HAP-1 (cell line): ENCODE data around the gene PNRC2.

Experiments
- DNase-seq, 2 experiments: peaks; one replicate each; pipeline ENCODE4 v3.0.0-alpha.2; 2016 to 2020; ENCODE audit warnings: low spot score in 2 of 2
- H3K27me3 ChIP-seq: fragments of 250-450 bp; sonication (Bioruptor Pico); 2 replicates; pipeline ENCODE4 v1.5.1; 2020; ENCODE audit warnings: low read depth, mild to moderate bottlenecking, moderate library complexity
- H3K36me3 ChIP-seq: fragments of 250-450 bp; sonication (Bioruptor Pico); replicated peaks from 2 replicates; pipeline ENCODE4 v1.5.1; 2020; ENCODE audit warnings: mild to moderate bottlenecking
- H3K4me1 ChIP-seq: fragments of 250-450 bp; sonication (Bioruptor Pico); 2 replicates; pipeline ENCODE4 v1.5.1; 2020; ENCODE audit warnings: mild to moderate bottlenecking
- H3K4me3 ChIP-seq: fragments of 250-450 bp; sonication (Bioruptor Pico); 2 replicates; pipeline ENCODE4 v1.5.1; 2020; ENCODE audit warnings: mild to moderate bottlenecking, moderate library complexity
- H3K9me3 ChIP-seq: fragments of 250-450 bp; sonication (Bioruptor Pico); 2 replicates; pipeline ENCODE4 v1.5.1; 2020; ENCODE audit warnings: mild to moderate bottlenecking, moderate library complexity
- in situ Hi-C: fragments of 300-500 bp; cut with MboI; formaldehyde crosslinking; loops from 3 replicates; pipeline ENCODE4 v1.14.3; 2020; ENCODE audit warnings: low sequenced_read_pairs, inconsistent platforms, mixed read lengths

Gene PNRC2, protein sequence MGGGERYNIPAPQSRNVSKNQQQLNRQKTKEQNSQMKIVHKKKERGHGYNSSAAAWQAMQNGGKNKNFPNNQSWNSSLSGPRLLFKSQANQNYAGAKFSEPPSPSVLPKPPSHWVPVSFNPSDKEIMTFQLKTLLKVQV

GRCh38 chr1:23959461-23960290 is at the start of gene PNRC2:
TSS of gene PNRC2 (plus strand) at chr1:23959828. CDS start at chr1:23961458, 1,630 bp downstream.
- H3K9me3 ChIP-seq: no peaks in the 10 kb centered on the region
- peaks cover 18% of the 10 kb centered on the region for H3K4me1 ChIP-seq
- H3K36me3 ChIP-seq: peaks cover 34% of the 10 kb centered on the region
- no peaks in the 10 kb centered on the region for H3K27me3 ChIP-seq
- in situ Hi-C loops: no loop called here
- peak; percentile 96 to 98 for DNase-seq
- H3K4me3 ChIP-seq: peak within 1 kb of the TSS; percentile 97

GRCh38 chr1:23910144-23910543 is 49.5 kb upstream of the PNRC2 start:
- no peaks in the 10 kb centered on the region for H3K9me3 ChIP-seq
- DNase-seq: no peak
- H3K4me1 ChIP-seq: no peaks in the 10 kb centered on the region
- no peaks in the 10 kb centered on the region for H3K27me3 ChIP-seq
- no peak overlapping the region for H3K4me3 ChIP-seq
- in situ Hi-C loops: no loop called here
- no peaks in the 10 kb centered on the region for H3K36me3 ChIP-seq

- Histone ChIP-seq H3K4me1 (no peaks in the 10 kb centered on the region), H3K27me3 (no peaks in the 10 kb centered on the region), H3K4me3 (no peak overlapping the region), H3K9me3 (no peaks in the 10 kb centered on the region), H3K36me3 (no peaks in the 10 kb centered on the region)
- in situ Hi-C loops: no loop called here
- DNase-seq: no peak
Observed at GRCh38 chr1:23910553-23911246, 48.9 kb upstream of the PNRC2 start.

GRCh38 chr1:23911921-23912320 is 47.7 kb upstream of the PNRC2 start:
- Histone ChIP-seq H3K9me3 (no peaks in the 10 kb centered on the region), H3K4me3 (no peak overlapping the region), H3K4me1 (no peaks in the 10 kb centered on the region), H3K27me3 (no peaks in the 10 kb centered on the region), H3K36me3 (no peaks in the 10 kb centered on the region)
- DNase-seq: no peak
- in situ Hi-C loops: no loop called here

DNA sequence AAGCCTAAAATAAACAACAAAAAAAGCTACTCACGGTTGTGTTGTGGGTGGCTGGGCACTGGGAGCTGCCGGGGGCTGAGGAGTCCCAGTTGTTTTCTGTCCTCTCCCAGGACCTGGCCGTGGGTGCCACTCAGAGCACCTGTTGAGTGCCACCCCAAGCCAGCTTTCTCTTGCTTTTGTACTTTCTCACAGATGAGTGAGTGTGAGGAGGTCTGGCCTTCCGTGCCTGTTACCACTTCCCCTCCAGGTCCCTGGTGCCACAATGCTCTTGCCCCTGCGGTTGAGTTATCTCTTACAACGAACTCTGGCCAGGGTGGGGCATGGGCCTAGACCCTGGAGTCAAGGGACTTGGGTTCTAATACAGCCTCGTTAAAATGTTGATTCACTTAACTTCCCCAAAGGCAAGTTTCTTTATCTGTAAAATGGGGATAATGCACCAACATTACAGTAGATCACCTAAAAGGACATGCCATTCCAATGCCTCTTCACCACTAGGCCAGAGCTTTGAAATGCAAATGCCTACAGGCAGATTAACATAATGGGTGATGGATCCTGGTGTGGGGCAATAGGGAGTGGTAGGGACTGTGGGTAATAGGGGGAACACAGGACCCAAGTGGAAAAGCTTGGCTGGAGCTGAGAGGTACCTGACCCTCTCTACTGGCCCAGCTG is 46.3 kb upstream of the PNRC2 start, which contains the start of gene CNR2:
TSS of gene CNR2 (minus strand) at position 151 of the 669 bp plus-strand sequence. CDS start 37,745 bp downstream, outside the sequence.
- in situ Hi-C loops: no loop called here
- Histone ChIP-seq H3K4me3 (no peak within 1 kb of the TSS), H3K36me3 (no peaks in the 10 kb centered on the region), H3K9me3 (no peaks in the 10 kb centered on the region), H3K27me3 (no peaks in the 10 kb centered on the region), H3K4me1 (no peaks in the 10 kb centered on the region)
- no peak for DNase-seq

- H3K4me1 ChIP-seq: no peaks in the 10 kb centered on the region
- no peak for DNase-seq
- in situ Hi-C loops: no loop called here
- H3K4me3 ChIP-seq: no peak overlapping the region
- H3K36me3 ChIP-seq: no peaks in the 10 kb centered on the region
- no peaks in the 10 kb centered on the region for H3K27me3 ChIP-seq
- H3K9me3 ChIP-seq: no peaks in the 10 kb centered on the region
Observed at GRCh38 chr1:23914921-23915320, 44.7 kb upstream of the PNRC2 start.

DNA sequence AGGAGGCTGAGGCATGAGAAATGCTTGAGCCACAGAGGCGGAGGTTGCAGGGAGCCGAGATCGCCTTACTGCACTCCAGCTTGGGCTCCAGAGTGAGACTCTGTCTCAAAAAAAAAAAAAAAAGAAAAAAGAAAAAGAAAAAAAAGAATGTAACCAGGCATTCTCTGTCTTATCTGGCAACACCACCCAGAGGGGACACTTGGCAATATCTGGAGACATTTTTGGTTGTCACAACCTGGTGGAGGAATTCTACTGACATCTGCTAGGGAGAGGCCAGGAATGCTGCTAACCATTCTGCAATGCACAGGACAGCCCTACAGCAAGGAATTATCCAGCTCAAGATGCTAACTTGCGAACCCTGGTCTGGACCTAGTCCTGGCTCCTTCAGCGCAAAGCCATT is 44.2 kb upstream of the PNRC2 start:
- Histone ChIP-seq H3K27me3 (no peaks in the 10 kb centered on the region), H3K36me3 (no peaks in the 10 kb centered on the region), H3K4me1 (no peaks in the 10 kb centered on the region), H3K4me3 (no peak overlapping the region), H3K9me3 (no peaks in the 10 kb centered on the region)
- no peak for DNase-seq
- in situ Hi-C loops: no loop called here

- peak; percentile 65 to 86 for DNase-seq
- in situ Hi-C loops: no loop called here
Observed at GRCh38 chr1:23916209-23917131, 43.2 kb upstream of the PNRC2 start.

DNA sequence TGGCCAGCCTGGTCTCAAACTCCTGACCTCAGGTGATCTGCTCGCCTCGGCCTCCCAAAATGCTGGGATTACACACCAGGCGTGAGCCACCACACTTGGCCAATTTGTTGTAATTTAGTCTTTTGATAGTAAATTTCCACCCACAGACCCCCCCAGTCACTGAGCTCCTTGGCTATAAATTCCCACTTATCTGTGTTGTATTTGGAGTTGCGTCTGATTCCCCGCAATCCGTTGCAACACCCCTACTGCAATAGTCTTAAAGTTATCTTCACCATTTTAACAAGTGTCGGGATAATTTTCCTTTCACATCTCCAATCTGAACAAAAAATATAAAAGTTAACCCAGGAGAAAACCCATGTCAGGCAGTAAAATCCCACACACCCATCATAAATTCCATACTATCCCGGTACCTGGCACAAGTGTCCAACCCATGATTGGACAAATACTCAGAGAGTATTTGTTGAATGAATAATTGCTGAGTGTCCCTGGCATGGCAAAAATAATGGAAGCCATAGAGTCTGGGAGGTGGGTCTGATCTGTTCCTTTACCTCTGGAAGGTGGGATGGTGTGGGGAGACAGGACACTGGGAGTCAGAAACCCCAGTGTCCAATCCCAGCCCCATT is 37.2 kb upstream of the PNRC2 start:
- no peaks in the 10 kb centered on the region for H3K9me3 ChIP-seq
- H3K4me3 ChIP-seq: no peak overlapping the region
- no peaks in the 10 kb centered on the region for H3K4me1 ChIP-seq
- in situ Hi-C loops: no loop called here
- DNase-seq: no peak
- H3K36me3 ChIP-seq: no peaks in the 10 kb centered on the region; the same call in 1 of the 2 replicates
- no peaks in the 10 kb centered on the region for H3K27me3 ChIP-seq

More at GRCh38 chr1:23916209-23917131, 43.2 kb upstream of the PNRC2 start:
- Histone ChIP-seq H3K9me3 (no peaks in the 10 kb centered on the region), H3K4me1 (no peaks in the 10 kb centered on the region), H3K36me3 (no peaks in the 10 kb centered on the region), H3K27me3 (no peaks in the 10 kb centered on the region), H3K4me3 (no peak overlapping the region)

- in situ Hi-C loops: no loop called here
Observed at GRCh38 chr1:23923592-23924499, 35.8 kb upstream of the PNRC2 start.

DNA sequence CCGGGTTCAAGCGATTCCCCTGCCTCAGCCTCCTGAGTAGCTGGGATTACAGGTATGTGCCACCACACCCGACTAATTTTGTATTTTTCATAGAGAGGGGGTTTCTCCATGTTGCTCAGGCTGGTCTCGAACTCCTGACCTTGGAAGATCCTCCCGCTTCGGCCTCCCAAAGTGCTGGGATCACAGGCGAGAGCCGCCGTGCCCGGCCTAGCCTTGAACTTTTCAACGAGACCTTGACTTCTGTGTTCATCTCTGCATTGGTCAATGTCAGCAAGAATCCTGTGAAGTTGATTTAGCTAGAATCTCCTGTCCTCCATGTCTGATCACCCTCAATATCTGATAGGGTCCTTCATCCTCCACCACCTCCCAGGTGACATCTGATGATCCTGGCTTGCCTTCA is 35.0 kb upstream of the PNRC2 start:
- Histone ChIP-seq H3K4me3 (no peak overlapping the region), H3K9me3 (no peaks in the 10 kb centered on the region), H3K36me3 (no peaks in the 10 kb centered on the region; the same call in 1 of the 2 replicates), H3K27me3 (no peaks in the 10 kb centered on the region), H3K4me1 (no peaks in the 10 kb centered on the region)
- in situ Hi-C loops: no loop called here
- no peak for DNase-seq

More at GRCh38 chr1:23923592-23924499, 35.8 kb upstream of the PNRC2 start:
- H3K4me1 ChIP-seq: no peaks in the 10 kb centered on the region
- no peaks in the 10 kb centered on the region for H3K27me3 ChIP-seq
- no peaks in the 10 kb centered on the region for H3K9me3 ChIP-seq
- no peaks in the 10 kb centered on the region; the same call in 1 of the 2 replicates for H3K36me3 ChIP-seq
- no peak for DNase-seq
- no peak overlapping the region for H3K4me3 ChIP-seq

DNA sequence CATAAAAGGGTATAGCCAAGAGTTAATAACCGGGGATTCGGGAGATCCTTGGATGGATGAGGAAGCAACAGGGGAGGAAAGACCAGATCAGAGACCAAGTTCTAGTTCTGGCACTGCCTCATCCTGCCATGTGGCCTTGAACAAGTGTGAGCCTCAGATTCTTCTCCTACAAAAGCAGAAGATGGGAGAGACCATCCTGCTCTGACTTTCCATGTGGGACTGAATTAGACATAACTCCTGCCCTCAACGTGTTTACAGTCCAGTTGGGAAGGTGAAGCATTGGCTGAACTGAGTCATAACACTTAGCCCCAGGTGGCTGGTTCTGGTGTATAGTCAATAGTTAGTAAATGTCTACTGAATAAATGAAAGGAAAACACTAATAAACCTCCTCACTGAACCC is 34.3 kb upstream of the PNRC2 start:
- Histone ChIP-seq H3K27me3 (no peaks in the 10 kb centered on the region), H3K9me3 (no peaks in the 10 kb centered on the region), H3K4me1 (no peaks in the 10 kb centered on the region), H3K4me3 (no peak overlapping the region), H3K36me3 (no peaks in the 10 kb centered on the region; the same call in 1 of the 2 replicates)
- DNase-seq: no peak
- in situ Hi-C loops: no loop called here
